SU-DHL-6 (cell line): Measurements from ENCODE around the gene CLN6.

Experiments
- H2AFZ ChIP-seq: fragments of 200-600 bp; sonication (generic); 2 replicates; pipeline ENCODE4 v1.6.1; 2014; ENCODE audit warnings: low read depth, mild to moderate bottlenecking, moderate library complexity, mixed read lengths, antibody characterized with exemption, low read length; ENCODE audit not compliant: severe bottlenecking
- H3F3A ChIP-seq: fragments of 200-600 bp; shearing (Covaris generic); 2 replicates; pipeline ENCODE4 v1.6.0; 2016; ENCODE audit warnings: antibody characterized with exemption, mild to moderate bottlenecking; ENCODE audit not compliant: insufficient read depth
- H3K27ac ChIP-seq: fragments of 200-600 bp; sonication (generic); 2 replicates; pipeline ENCODE4 v1.5.1; 2016; ENCODE audit warnings: low read depth, mild to moderate bottlenecking, low read length, moderate library complexity, mixed read lengths
- H3K27me3 ChIP-seq: fragments of 200-600 bp; sonication (generic), shearing (Covaris generic); 2 replicates; pipeline ENCODE4 v1.6.0; 2014; ENCODE audit warnings: mild to moderate bottlenecking, low read length
- H3K36me3 ChIP-seq: fragments of 200-600 bp; sonication (generic); 2 replicates; pipeline ENCODE4 v1.6.1; 2014; ENCODE audit warnings: mild to moderate bottlenecking, low read length, mixed read lengths
- H3K4me2 ChIP-seq: fragments of 300-600, 200-600 bp; shearing (Covaris generic), sonication (generic); 2 replicates; pipeline ENCODE4 v1.6.0; 2014; ENCODE audit warnings: low read length, low read depth, mild to moderate bottlenecking; ENCODE audit not compliant: poor library complexity, severe bottlenecking
- H3K4me3 ChIP-seq: fragments of 200-600 bp; sonication (generic); 2 replicates; pipeline ENCODE4 v1.5.1; 2014; ENCODE audit warnings: antibody characterized with exemption, low read length, mild to moderate bottlenecking, mixed read lengths; ENCODE audit not compliant: insufficient read depth, poor library complexity, severe bottlenecking
- H3K79me2 ChIP-seq: fragments of 200-600 bp; sonication (generic); 2 replicates; pipeline ENCODE4 v1.6.1; 2014; ENCODE audit warnings: mild to moderate bottlenecking, low read length, moderate library complexity; ENCODE audit not compliant: insufficient read depth
- H3K9ac ChIP-seq: fragments of 200-600 bp; sonication (generic); 2 replicates; pipeline ENCODE4 v1.7.0; 2014; ENCODE audit warnings: mild to moderate bottlenecking, low read length
- H3K9me2 ChIP-seq: fragments of 200-600 bp; sonication (generic); replicated peaks from 2 replicates; pipeline ENCODE4 v1.6.1; 2014; ENCODE audit warnings: low read length; ENCODE audit not compliant: insufficient read depth
- H3K9me3 ChIP-seq: fragments of 200-600 bp; sonication (generic); 2 replicates; pipeline ENCODE4 v1.6.1; 2014; ENCODE audit warnings: low read length, mixed read lengths; ENCODE audit not compliant: insufficient read depth
- H4K20me1 ChIP-seq: fragments of 200-600 bp; sonication (generic); 2 replicates; pipeline ENCODE4 v1.6.1; 2014; ENCODE audit warnings: low read depth, mild to moderate bottlenecking, antibody characterized with exemption, low read length, moderate library complexity, mixed read lengths
- CTCF ChIP-seq: fragments of 200-600 bp; sonication (generic); IDR thresholded peaks from one replicate; pipeline ENCODE4 v1.5.1; 2017; ENCODE audit warnings: antibody characterized with exemption, mild to moderate bottlenecking, low read length, moderate library complexity; ENCODE audit not compliant: insufficient read depth, poor library complexity, severe bottlenecking
- EZH2phosphoT487 ChIP-seq: fragments of 200-600 bp; sonication (generic), shearing (Covaris generic); conservative IDR thresholded peaks from 2 replicates; pipeline ENCODE4 v1.6.1; 2018; ENCODE audit warnings: mild to moderate bottlenecking, antibody characterized with exemption, low read length, moderate library complexity, mixed read lengths

CLN6 gene

GRCh38 chr15:68192117-68192516 is 37.4 kb downstream of the CLN6 start:
- Histone ChIP-seq H4K20me1 (no peaks in the 10 kb centered on the region), H3K79me2 (no peaks in the 10 kb centered on the region), H3F3A (peaks cover 34% of the 10 kb centered on the region), H3K4me3 (no peak overlapping the region), H3K4me2 (no peak overlapping the region), H3K27ac (peak overlapping the region; percentile 90; the same call in 1 of the 2 replicates), H3K36me3 (peaks cover 6% of the 10 kb centered on the region; the same call in 1 of the 2 replicates), H3K9me3 (no peaks in the 10 kb centered on the region), H3K9me2 (no peaks in the 10 kb centered on the region), H2AFZ (no peak overlapping the region), H3K27me3 (no peaks in the 10 kb centered on the region), H3K9ac (no peak overlapping the region)
- TF ChIP-seq EZH2phosphoT487 (no peak), CTCF (no peak)

- no peaks in the 10 kb centered on the region for H3K9me3 ChIP-seq
- H3K79me2 ChIP-seq: no peaks in the 10 kb centered on the region
- H3K27me3 ChIP-seq: no peaks in the 10 kb centered on the region
- H4K20me1 ChIP-seq: no peaks in the 10 kb centered on the region
- H3K36me3 ChIP-seq: peaks cover 6% of the 10 kb centered on the region; the same call in 1 of the 2 replicates
- no peak overlapping the region for H2AFZ ChIP-seq
- H3K27ac ChIP-seq: peak overlapping the region; percentile 90
- H3K9me2 ChIP-seq: no peaks in the 10 kb centered on the region
- H3K4me3 ChIP-seq: no peak overlapping the region
- peaks cover 38% of the 10 kb centered on the region for H3F3A ChIP-seq
- no peak overlapping the region for H3K4me2 ChIP-seq
- TF ChIP-seq EZH2phosphoT487: no peak
- no peak for TF ChIP-seq CTCF
- H3K9ac ChIP-seq: no peak overlapping the region
These were observed 38.0 kb downstream of the CLN6 start for GRCh38 chr15:68191555-68191954.

GRCh38 chr15:68190048-68190447 is 39.5 kb downstream of the CLN6 start:
- peaks cover 10% of the 10 kb centered on the region; the same call in 1 of the 2 replicates for H3K36me3 ChIP-seq

More at GRCh38 chr15:68190048-68190447, 39.5 kb downstream of the CLN6 start:
- no peaks in the 10 kb centered on the region for H3K9me2 ChIP-seq
- H3K27me3 ChIP-seq: no peaks in the 10 kb centered on the region
- H2AFZ ChIP-seq: no peak overlapping the region
- no peaks in the 10 kb centered on the region for H3K79me2 ChIP-seq
- H4K20me1 ChIP-seq: no peaks in the 10 kb centered on the region
- no peak overlapping the region for H3K9ac ChIP-seq
- H3K4me3 ChIP-seq: no peak overlapping the region
- H3K4me2 ChIP-seq: peak overlapping the region; percentile 58
- peak overlapping the region; percentile 90 for H3K27ac ChIP-seq
- H3K9me3 ChIP-seq: no peaks in the 10 kb centered on the region
- H3F3A ChIP-seq: peaks cover 31% of the 10 kb centered on the region
- no peak for TF ChIP-seq EZH2phosphoT487
- TF ChIP-seq CTCF: no peak
